Memory B cell (primary cell): Measurements from ENCODE around the gene TNS1.

Experiments
- ATAC-seq: fragments of 150-1000 bp; cut with Tn5 transposase; 2 replicates; pipeline ENCODE4 v1.10.0; 2021; ENCODE audit warnings: low read depth, mild to moderate bottlenecking, moderate library complexity
- DNase-seq, 2 donors: peaks; one replicate each; pipeline ENCODE4 v3.0.0; 2022; ENCODE audit warnings: low spot score in 2 of 2
- H3K27ac Mint-ChIP-seq: one replicate; pipeline ENCODE4 v1.8.0; 2022; ENCODE audit warnings: mild to moderate bottlenecking, moderate library complexity, mixed read lengths
- H3K27me3 Mint-ChIP-seq: one replicate; pipeline ENCODE4 v1.8.0; 2022; ENCODE audit warnings: mixed read lengths
- H3K36me3 Mint-ChIP-seq: one replicate; pipeline ENCODE4 v1.8.0; 2022; ENCODE audit warnings: mild to moderate bottlenecking, mixed read lengths
- H3K4me1 Mint-ChIP-seq: one replicate; pipeline ENCODE4 v1.8.0; 2022; ENCODE audit warnings: mixed read lengths
- H3K4me3 Mint-ChIP-seq: one replicate; pipeline ENCODE4 v1.8.0; 2022; ENCODE audit warnings: mild to moderate bottlenecking, moderate library complexity, mixed read lengths
- H3K9me3 Mint-ChIP-seq: one replicate; pipeline ENCODE4 v1.8.0; 2022; ENCODE audit warnings: mixed read lengths

The TNS1 gene

GRCh38 chr2:217829420-217829819 is 173.4 kb downstream of the TNS1 start:
- Mint-ChIP-seq H3K4me1 (peaks cover 2% of the 10 kb centered on the region), H3K27me3 (peaks cover 19% of the 10 kb centered on the region), H3K4me3 (no peak overlapping the region), H3K36me3 (no peaks in the 10 kb centered on the region), H3K27ac (peak overlapping the region; percentile 19), H3K9me3 (no peaks in the 10 kb centered on the region)
- ATAC-seq: no peak
- no peak for DNase-seq

- no peaks in the 10 kb centered on the region for H3K4me1 Mint-ChIP-seq
- no peaks in the 10 kb centered on the region for H3K36me3 Mint-ChIP-seq
- no peak for DNase-seq
- no peak overlapping the region for H3K4me3 Mint-ChIP-seq
- ATAC-seq: no peak
- no peak overlapping the region for H3K27ac Mint-ChIP-seq
- no peaks in the 10 kb centered on the region for H3K9me3 Mint-ChIP-seq
- peaks cover 17% of the 10 kb centered on the region for H3K27me3 Mint-ChIP-seq
These were observed 174.5 kb downstream of the TNS1 start for GRCh38 chr2:217828336-217828735.

GRCh38 chr2:217827430-217828201 is 175.2 kb downstream of the TNS1 start:
- no peak overlapping the region for H3K4me3 Mint-ChIP-seq
- peaks cover 15% of the 10 kb centered on the region for H3K27me3 Mint-ChIP-seq
- ATAC-seq (no peak), DNase-seq (no peak)
- H3K27ac Mint-ChIP-seq: no peak overlapping the region
- no peaks in the 10 kb centered on the region for H3K4me1 Mint-ChIP-seq
- H3K36me3 Mint-ChIP-seq: no peaks in the 10 kb centered on the region
- H3K9me3 Mint-ChIP-seq: no peaks in the 10 kb centered on the region

- Mint-ChIP-seq H3K4me3 (no peak overlapping the region), H3K27ac (no peak overlapping the region), H3K27me3 (peaks cover 16% of the 10 kb centered on the region), H3K4me1 (no peaks in the 10 kb centered on the region), H3K9me3 (no peaks in the 10 kb centered on the region), H3K36me3 (no peaks in the 10 kb centered on the region)
- DNase-seq: no peak
- no peak for ATAC-seq
These were observed 175.8 kb downstream of the TNS1 start for GRCh38 chr2:217826991-217827390.

- Mint-ChIP-seq H3K36me3 (no peaks in the 10 kb centered on the region), H3K9me3 (no peaks in the 10 kb centered on the region), H3K4me1 (no peaks in the 10 kb centered on the region), H3K27ac (no peak overlapping the region), H3K4me3 (no peak overlapping the region), H3K27me3 (peaks cover 14% of the 10 kb centered on the region)
- DNase-seq (no peak), ATAC-seq (no peak)
These were observed 176.3 kb downstream of the TNS1 start for GRCh38 chr2:217826520-217826919.

GRCh38 chr2:217825469-217826235 is 177.1 kb downstream of the TNS1 start:
- Mint-ChIP-seq H3K4me3 (no peak overlapping the region), H3K4me1 (no peaks in the 10 kb centered on the region), H3K36me3 (no peaks in the 10 kb centered on the region), H3K27ac (no peak overlapping the region), H3K27me3 (peaks cover 14% of the 10 kb centered on the region), H3K9me3 (no peaks in the 10 kb centered on the region)
- no peak for ATAC-seq
- no peak for DNase-seq

- no peak overlapping the region for H3K27ac Mint-ChIP-seq
- H3K27me3 Mint-ChIP-seq: peaks cover 14% of the 10 kb centered on the region
These were observed 178.6 kb downstream of the TNS1 start for GRCh38 chr2:217824223-217824622.

GRCh38 chr2:217823626-217824025 is 179.2 kb downstream of the TNS1 start:
- H3K4me1 Mint-ChIP-seq: no peaks in the 10 kb centered on the region

More at GRCh38 chr2:217824223-217824622, 178.6 kb downstream of the TNS1 start:
- DNase-seq (no peak), ATAC-seq (no peak)
- H3K4me3 Mint-ChIP-seq: no peak overlapping the region
- H3K4me1 Mint-ChIP-seq: no peaks in the 10 kb centered on the region
- no peaks in the 10 kb centered on the region for H3K36me3 Mint-ChIP-seq
- H3K9me3 Mint-ChIP-seq: no peaks in the 10 kb centered on the region

GRCh38 chr2:217822296-217823252 is 180.2 kb downstream of the TNS1 start:
- ATAC-seq: no peak
- Mint-ChIP-seq H3K36me3 (no peaks in the 10 kb centered on the region), H3K27me3 (peaks cover 14% of the 10 kb centered on the region), H3K9me3 (no peaks in the 10 kb centered on the region), H3K4me3 (no peak overlapping the region), H3K4me1 (no peaks in the 10 kb centered on the region), H3K27ac (no peak overlapping the region)
- DNase-seq: no peak

More at GRCh38 chr2:217823626-217824025, 179.2 kb downstream of the TNS1 start:
- Mint-ChIP-seq H3K36me3 (no peaks in the 10 kb centered on the region), H3K4me3 (no peak overlapping the region), H3K9me3 (no peaks in the 10 kb centered on the region), H3K27ac (no peak overlapping the region), H3K27me3 (peaks cover 14% of the 10 kb centered on the region)
- DNase-seq (no peak), ATAC-seq (no peak)

- Mint-ChIP-seq H3K27ac (no peak overlapping the region), H3K4me3 (no peak overlapping the region), H3K27me3 (peaks cover 15% of the 10 kb centered on the region), H3K4me1 (no peaks in the 10 kb centered on the region), H3K9me3 (no peaks in the 10 kb centered on the region), H3K36me3 (no peaks in the 10 kb centered on the region)
- DNase-seq: no peak
- no peak for ATAC-seq
These were observed 181.2 kb downstream of the TNS1 start for GRCh38 chr2:217821536-217822147.

GRCh38 chr2:217820904-217821303 is 181.9 kb downstream of the TNS1 start:
- DNase-seq (no peak), ATAC-seq (no peak)
- no peaks in the 10 kb centered on the region for H3K36me3 Mint-ChIP-seq
- H3K4me3 Mint-ChIP-seq: no peak overlapping the region
- H3K4me1 Mint-ChIP-seq: no peaks in the 10 kb centered on the region
- H3K27ac Mint-ChIP-seq: no peak overlapping the region
- H3K9me3 Mint-ChIP-seq: no peaks in the 10 kb centered on the region
- peaks cover 8% of the 10 kb centered on the region for H3K27me3 Mint-ChIP-seq

GRCh38 chr2:217820091-217820819 is 182.5 kb downstream of the TNS1 start:
- no peak for DNase-seq
- Mint-ChIP-seq H3K27ac (no peak overlapping the region), H3K4me1 (no peaks in the 10 kb centered on the region), H3K27me3 (peaks cover 8% of the 10 kb centered on the region), H3K9me3 (no peaks in the 10 kb centered on the region), H3K4me3 (no peak overlapping the region), H3K36me3 (no peaks in the 10 kb centered on the region)
- ATAC-seq: no peak

GRCh38 chr2:217818293-217818850 is 184.4 kb downstream of the TNS1 start:
- Mint-ChIP-seq H3K27me3 (peaks cover 8% of the 10 kb centered on the region), H3K36me3 (no peaks in the 10 kb centered on the region), H3K27ac (no peak overlapping the region), H3K4me1 (no peaks in the 10 kb centered on the region), H3K9me3 (no peaks in the 10 kb centered on the region), H3K4me3 (no peak overlapping the region)
- DNase-seq (no peak), ATAC-seq (no peak)
